Fibroblast of skin of back (primary cell): ENCODE results near the gene URB2. TPM values are rescaled to one million over a fixed set of nuclear protein-coding genes. Genes with fewer than 3 reads are reported as not detected.

Source experiments
- DNase-seq: peaks from one replicate; pipeline ENCODE4 v3.0.0-alpha.2; 2013
- polyA plus RNA-seq, 2 experiments: library from polyadenylated mRNA; unstranded; fragments of 120-200 nt; gene quantifications; one replicate each; pipeline ENCODE4 v1.2.1, GENCODE V29; 2013; ENCODE audit not compliant: insufficient read length in 2 of 2

The URB2 gene
- 7.6 TPM for polyA plus RNA-seq (2013, experiment 1 of 2; ENCODE audit: insufficient read length)
- polyA plus RNA-seq (2013, experiment 2 of 2; ENCODE audit: insufficient read length), result 4.7 TPM

- DNase-seq, result peak; percentile 91
These were observed at the start of gene URB2, which contains the start of gene TAF5L for GRCh38 chr1:229625915-229626831. URB2 (plus strand) TSS chr1:229626247; CDS start chr1:229627634, 1,387 bp downstream. TAF5L (minus strand) TSS chr1:229626122; CDS start chr1:229614482, 11,640 bp downstream.

DNA sequence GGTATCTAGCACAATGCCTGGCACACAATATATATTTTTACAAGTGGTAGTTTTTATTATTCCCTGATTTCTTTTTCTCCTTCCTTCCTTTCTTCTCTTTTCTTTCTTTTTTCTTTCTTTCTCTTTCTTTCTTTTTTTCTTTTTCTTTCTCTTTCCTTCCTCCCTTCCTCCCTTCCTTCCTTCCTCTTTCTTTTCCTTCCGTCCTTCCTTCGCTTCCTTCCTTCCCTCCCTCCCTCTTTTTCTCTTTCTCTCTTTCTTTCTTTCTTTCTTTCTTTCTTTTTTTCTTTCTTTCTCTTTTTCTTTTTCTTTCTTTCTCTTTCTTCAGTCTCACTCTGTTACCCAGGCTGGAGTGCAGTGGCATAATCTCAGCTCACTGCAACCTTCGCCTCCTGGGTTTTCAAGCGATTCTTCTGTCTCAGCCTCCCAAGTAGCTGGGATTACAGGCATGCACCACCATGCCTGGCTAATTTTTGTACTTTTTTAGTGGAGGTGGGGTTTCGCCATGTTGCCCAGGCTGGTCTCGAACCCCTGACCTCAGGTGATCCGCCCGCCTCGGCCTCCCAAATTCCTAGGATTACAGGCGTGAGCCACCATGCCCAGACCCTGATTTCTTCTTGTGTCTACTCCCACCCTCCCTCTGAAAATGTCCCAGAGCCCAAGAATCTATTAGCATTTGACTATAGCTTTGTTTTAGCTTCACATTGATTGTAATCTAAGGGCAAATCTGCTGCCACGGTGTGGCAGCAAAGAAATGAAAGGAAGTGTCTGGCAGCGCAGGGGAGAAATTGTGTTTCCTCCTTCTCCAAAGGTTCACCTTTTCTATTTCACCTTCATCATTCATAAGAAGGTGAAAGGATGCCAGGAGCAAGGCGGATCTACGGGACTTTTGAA is 47.6 kb upstream of the URB2 start:
- DNase-seq, result no peak

- peak; percentile 52 for DNase-seq
These were observed 46.9 kb upstream of the URB2 start for GRCh38 chr1:229579059-229579673.

DNA sequence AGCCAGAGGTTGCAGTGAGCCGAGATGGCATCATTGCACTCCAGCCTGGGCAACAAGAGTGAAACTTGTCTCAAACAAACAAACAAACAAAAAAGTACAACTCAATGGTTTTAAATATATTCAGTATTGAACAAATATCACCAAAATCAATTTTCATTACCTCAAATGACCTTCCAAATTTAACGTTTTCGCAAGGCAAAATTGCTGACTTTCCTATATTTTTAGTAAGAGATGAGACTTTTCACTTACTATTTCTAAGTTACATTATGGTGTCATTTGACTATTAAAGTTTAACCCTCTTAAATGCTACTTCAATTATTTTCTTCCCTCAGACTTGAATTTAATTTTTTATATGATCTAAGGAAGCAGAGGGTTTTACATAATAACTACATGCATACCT is 44.6 kb upstream of the URB2 start:
- no peak for DNase-seq

DNA sequence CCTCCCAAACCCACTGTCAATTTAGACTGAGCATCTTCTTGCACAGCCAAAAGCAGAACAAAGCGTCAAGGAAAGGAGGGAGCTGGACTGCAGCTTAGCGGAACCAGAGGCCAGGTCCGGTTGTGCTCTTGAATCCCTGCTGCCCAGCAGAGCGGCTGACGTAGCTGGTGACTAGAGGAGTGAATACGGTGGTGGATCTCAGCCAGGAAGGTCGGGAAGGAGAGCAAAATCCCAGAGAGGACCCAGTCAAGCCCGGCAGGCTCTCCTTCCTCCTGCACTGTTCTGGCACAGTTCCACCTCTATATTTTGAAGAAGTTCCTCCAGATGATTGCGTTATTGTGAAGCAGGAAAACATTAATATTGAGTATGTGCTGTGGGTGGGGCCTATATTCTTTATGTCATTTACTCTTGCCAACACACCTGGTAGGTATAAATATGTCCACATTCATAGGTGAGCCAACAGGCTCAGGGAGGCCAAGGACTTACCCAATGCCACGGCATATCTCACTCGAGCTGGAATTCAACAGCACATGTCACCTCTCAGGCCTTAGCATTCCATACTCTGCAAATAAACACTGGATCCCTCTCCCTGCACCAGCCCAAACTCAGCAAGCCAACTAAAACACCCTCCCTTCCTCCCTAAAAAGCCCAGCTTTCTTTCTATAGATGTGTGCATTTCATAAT is 43.9 kb upstream of the URB2 start:
- DNase-seq, result no peak

DNA sequence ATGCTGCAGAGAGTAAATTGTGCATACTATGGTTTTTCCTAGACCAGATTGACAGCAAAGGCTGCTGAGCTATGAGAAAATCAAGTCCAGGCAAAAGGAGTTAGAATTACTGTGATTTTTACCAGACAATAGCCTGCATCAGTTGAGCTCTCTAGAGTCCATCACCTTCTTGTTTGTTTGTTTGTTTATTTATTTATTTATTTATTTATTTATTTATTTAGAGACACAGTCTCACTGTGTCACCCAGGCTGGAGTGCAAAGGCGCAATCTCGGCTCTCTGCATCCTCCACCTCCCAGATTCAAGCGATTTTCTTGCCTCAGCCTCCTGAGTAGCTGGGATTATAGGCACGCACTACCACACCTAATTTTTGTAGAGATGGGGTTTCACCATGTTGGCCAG is 43.3 kb upstream of the URB2 start:
- no peak for DNase-seq

- no peak for DNase-seq
These were observed 40.7 kb upstream of the URB2 start for GRCh38 chr1:229585338-229585737.

- DNase-seq, result no peak
These were observed 35.9 kb upstream of the URB2 start for GRCh38 chr1:229590119-229590518.

GRCh38 chr1:229593800-229594199 is 32.2 kb upstream of the URB2 start:
- DNase-seq, result no peak

GRCh38 chr1:229594227-229595008 is 31.6 kb upstream of the URB2 start:
- DNase-seq, result no peak

DNA sequence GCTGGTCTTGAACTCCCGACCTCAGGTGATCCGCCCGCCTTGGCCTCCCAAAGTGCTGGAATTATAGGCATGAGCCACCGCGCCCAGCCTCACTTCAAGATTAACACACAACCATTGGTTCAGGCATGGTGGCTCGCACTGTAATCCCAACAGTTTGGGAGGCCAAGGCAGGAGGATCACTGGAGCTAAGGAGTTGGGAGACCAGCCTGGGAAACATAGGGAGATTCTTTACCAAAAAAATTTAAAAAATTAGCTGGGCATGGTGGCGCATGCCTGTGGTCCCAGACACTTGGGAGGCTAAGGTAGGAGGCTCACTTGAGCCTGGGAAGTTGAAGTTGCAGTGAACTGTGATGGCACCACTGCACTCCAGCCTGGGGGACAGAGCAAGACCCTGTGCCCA is 30.2 kb upstream of the URB2 start:
- DNase-seq, result peak; percentile 17

- DNase-seq, result peak; percentile 90
These were observed 28.9 kb upstream of the URB2 start for GRCh38 chr1:229596925-229597699.

DNA sequence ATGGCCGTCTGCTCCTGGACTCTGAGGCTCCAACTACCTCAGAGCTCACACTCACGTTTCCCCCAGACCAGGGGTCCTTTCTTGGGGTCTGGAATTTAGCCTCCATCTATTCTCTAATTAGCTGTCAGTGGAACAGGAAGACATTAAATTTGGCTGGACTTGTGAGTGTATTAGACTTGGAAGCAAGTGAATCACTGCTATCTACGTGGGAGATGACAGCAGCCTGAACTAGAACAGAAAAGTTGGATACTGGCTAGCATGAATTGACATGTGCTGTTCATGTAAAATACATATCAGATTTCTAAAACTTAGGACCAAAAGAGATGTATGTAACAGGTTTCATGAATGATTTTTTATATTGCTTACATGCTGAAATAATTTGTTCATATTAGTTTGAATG is 28.2 kb upstream of the URB2 start:
- peak; percentile 37 for DNase-seq

- DNase-seq, result no peak
These were observed 26.7 kb upstream of the URB2 start for GRCh38 chr1:229599218-229599954.

DNA sequence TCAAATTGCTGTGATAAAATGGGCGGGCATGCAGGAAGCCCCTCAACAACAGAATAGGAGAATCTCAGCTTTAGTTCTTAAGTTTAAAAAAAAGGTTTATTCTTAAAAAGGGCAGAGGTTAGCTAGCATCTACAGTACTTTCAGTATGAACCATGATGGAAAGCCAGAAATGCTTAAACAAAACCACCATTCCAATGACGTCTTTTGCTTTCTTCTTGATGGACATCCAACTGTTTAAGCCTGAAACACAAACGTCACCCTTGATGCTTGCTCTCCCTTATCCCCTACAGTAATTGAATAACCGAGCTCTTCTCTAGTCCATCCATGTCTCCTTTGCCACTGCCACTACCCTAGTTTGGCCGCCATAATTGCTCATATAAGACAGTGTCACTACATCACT is 25.8 kb upstream of the URB2 start:
- no peak for DNase-seq

GRCh38 chr1:229603371-229604005 is 22.6 kb upstream of the URB2 start:
- no peak for DNase-seq

DNA sequence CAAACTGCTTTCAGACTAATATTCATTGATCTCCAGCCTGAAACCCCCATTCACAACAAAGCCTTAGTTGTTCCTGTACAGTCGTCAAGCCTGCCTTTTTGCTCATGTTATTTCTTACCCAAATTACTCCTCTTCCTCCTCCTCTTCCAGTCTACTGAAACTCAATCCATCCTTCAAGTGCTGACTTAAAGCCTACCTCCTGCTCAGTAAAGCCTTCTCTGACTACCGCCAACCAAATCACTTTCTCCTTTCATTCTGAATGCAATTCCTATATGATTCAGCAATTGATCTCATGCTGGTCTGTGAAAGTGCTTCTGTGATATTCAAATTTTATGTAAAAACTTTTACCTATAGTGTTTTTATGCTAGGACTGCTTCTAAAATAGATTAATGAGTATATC is 18.7 kb upstream of the URB2 start:
- no peak for DNase-seq

GRCh38 chr1:229608590-229608989 is 17.5 kb upstream of the URB2 start:
- DNase-seq, result no peak

- no peak for DNase-seq
These were observed 12.1 kb upstream of the URB2 start for GRCh38 chr1:229613938-229614337.
